Stimulated activated CD8-positive, alpha-beta memory T cell treated with anti-CD3 and anti-CD28 coated beads, Interleukin-4, amount 100 ng/mL, for 24 hours (primary cell): Measurements from ENCODE around the gene PRKACA.
"Not testable (repeated sequence)": the region's sequence is repeated elsewhere in the genome, so short reads cannot be mapped to it uniquely, and the experiment has no call there.

Experiments used
- DNase-seq: peaks from one replicate; pipeline ENCODE4 v3.0.0-alpha.2; 2020; ENCODE audit warnings: low read depth

PRKACA gene

GRCh38 chr19:14147797-14148605, 30.4 kb upstream of the PRKACA start:
- DNase-seq: peak; percentile 37

DNA sequence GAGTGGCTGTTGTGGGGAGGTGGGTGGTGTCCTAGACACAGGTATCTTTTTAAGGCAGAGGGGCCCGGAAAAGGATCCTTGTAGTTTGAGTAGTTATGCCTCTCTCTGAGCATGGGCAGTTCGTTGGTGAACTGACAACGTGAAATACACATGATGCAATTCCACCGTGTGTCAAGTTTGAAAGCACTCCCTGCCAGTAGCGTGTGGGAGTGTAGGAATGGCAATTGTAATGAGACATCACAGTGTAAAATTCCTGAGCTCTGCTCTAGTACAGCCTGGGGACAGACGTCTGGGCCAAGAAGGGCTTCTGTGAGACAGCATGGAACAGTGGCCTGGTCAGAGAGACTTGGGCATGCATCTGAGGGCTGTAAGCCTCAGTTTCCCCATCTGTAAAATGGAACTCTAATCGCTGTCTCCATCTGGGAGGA, 29.2 kb upstream of the PRKACA start:
- no peak for DNase-seq

- DNase-seq: not testable (repeated sequence)
These were observed 28.6 kb upstream of the PRKACA start for GRCh38 chr19:14146169-14146568.

GRCh38 chr19:14145381-14145780, 27.8 kb upstream of the PRKACA start:
- no peak for DNase-seq

- no peak for DNase-seq
These were observed 25.0 kb upstream of the PRKACA start for GRCh38 chr19:14142262-14143190.

GRCh38 chr19:14141041-14141440, 23.5 kb upstream of the PRKACA start:
- no peak for DNase-seq

- DNase-seq: no peak
These were observed 22.4 kb upstream of the PRKACA start for GRCh38 chr19:14139944-14140343.

DNA sequence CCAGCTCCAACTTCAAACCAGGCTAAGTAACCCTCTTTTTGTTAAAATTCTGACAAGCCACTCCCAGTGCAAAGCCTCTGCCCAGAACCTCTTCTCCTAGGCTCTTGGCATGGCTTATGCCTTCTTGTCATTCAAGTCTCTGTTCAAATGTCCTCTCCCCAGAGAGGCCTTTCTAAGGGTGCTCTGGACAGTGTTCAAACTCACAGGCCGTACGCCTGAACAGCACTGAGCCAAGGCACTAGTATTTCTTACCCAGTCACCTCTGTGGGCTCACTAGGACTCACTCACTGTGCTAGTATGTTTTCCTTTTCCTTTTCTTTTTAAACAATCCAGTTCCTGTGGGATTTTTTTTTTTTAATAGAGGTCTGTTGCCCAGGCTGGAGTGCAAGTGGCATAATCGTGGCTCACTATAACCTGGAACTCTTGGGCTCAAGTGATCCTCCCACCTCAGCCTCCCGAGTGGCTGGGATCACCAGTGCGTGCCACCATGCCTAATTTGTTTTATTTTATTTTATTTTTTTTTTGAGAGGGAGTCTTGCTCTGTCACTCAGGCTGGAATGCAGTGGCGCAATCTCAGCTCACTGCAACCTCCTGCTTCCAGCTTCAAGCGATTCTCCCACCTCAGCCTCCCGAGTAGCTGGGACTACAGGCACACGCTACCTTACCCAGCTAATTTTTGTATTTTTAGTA, 21.2 kb upstream of the PRKACA start:
- DNase-seq: no peak

DNA sequence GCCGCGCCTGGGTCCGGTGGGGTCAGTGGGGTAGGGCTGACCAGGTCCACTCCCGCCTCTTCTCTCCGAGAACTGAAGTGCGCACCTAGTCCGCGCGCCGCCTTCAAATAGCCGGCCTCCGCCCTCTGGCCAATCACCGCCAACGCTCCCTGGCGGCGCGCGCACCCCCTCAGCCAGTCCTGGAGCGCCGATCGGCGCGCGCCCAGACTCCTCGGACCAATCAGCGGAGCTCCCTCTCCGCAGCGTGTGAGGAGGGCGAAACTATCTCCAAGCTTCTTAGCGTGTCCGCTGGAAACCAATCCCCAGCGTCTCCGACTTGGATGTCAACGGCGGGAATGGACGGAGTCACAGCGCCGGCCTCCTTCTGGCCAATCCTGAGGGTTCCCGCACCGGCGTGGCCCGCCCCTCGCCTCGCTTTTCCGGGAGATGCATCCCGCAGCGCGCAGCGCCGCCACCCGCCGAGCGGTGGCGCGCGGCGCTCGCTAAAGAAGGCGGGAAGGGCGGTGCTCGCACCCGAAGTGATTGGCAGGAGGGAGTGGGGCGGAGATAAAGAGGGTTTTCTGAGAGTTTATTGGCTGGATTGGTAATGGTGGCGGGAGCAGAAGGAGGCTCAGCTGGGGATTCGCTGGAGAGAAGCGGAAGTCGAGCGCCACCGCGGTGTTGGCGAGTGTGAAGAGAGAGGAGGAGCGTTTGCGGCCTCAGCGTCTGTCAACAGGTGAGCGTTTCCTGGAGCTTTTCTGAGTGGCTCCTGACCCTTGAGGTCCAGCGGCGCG, 19.1 kb upstream of the PRKACA start, which contains the start of gene ASF1B:
TSS of gene ASF1B (minus strand) at position 81 of the 773 bp plus-strand sequence. CDS start 133 bp downstream, outside the sequence.
- peak; percentile 94 for DNase-seq

DNA sequence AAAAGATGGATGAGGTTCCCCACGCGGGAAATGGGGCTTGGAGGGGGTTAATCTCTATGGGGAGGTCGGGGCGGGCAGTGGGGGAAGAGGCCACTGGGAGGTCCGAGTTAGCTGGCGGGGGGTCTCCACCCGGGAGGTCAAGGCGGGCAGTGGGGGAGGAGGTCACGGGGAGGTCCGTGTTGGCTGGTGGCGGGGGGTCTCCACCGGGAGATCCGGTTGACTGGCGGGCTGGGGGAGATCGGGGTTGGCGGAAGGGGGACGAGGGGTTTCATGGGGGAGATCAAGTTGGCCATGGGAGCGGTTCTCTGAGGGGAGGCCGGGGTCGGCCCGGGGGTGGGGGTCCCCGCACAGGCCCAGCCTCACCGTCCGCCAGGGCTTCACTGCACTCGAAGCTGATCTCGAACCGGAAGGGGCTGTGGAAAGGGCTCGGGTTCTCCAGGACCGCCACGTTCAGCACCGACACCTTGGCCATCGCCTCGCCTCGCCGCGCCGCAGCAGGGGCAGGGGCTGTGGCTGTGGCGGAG, 18.5 kb upstream of the PRKACA start:
- no peak for DNase-seq

- DNase-seq: no peak
These were observed 17.8 kb upstream of the PRKACA start for GRCh38 chr19:14135355-14135754.

GRCh38 chr19:14127929-14128509, 10.5 kb upstream of the PRKACA start:
- no peak for DNase-seq

GRCh38 chr19:14127176-14127575, 9.6 kb upstream of the PRKACA start:
- no peak for DNase-seq

GRCh38 chr19:14122924-14123323, 5.4 kb upstream of the PRKACA start:
- DNase-seq: no peak

DNA sequence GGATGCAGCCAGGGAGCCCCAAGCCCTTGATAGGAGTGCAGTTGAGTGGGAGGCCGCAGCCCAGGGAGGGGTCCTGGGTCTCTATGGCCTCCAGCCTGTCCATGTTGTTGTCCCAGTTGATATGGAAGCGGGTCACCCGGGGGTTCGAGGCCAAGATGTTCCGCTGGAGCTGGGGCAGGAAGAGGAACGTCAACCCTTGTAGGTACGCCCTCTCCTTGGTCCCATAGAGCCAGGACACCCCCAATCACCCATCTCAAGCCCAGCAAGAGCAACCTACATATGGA, 2.9 kb upstream of the PRKACA start:
- no peak for DNase-seq

- no peak for DNase-seq
These were observed 2.3 kb upstream of the PRKACA start for GRCh38 chr19:14119644-14120496.

GRCh38 chr19:14119146-14119545, 1.6 kb upstream of the PRKACA start:
- no peak for DNase-seq

DNA sequence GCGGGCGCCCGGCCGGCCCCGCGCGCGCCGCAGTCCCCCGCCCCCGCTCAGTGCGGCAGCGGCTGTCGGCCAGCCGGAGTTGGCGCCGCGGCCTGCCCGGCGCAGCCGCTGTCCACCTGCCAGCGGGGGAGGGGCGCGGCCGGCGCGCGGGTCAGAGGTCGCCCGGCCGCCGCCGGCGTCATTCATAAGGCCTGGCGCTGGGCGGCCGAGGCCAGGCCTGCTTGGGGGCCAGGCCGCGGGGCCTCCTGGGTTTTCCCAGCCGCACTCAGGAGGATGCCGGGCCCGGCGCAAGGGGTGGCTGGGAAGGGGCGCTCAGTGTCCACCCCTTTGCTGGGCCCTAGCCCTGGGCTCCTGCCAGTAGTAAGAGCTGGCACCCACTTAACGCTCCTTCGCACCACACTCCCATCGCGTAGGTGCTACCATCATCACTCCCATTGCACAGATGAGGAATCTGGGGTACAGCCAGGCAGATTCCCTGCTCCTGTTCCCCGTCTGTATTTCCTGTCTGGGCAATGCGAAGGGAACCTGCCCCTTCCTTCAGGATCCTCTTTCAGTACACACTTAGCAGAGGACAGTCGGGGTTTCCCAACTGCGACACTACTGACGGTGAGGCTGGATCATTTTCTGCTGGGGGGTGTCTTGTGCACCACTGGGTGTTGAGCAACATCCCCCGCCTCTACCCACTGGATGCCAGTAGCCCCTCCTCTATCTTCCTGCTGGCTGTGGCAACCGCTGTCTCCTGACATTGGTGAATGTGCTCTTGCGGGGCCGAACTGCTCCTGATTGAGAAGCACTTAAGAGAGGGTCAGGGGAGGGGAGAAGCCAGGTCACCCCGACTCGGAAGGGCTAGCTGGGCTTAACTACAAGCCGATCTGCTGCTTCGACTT, 846 bp upstream of the PRKACA start:
- no peak for DNase-seq

- no peak for DNase-seq
These were observed 514 bp downstream of the PRKACA start for GRCh38 chr19:14116918-14117578.
